ENCODE measurements around the gene CAMK4.

DNA sequence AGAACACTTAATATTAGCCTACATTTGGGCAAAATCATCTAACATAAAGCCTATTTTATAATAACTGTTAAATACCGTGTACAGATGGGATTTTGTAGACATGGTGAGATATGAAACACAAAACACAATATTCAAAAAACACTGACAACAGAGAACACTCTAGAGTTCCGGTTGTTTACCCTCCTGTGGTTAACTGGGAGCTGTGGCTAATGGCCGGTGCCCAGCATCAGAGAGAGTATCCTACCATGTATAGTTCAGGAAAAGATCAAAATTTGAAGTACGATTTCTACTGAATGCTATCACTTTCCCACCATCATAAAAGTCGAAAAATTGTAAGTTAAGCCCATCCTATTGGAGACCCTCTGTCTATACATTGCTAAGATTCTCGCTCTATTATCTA lies 2.4 kb downstream of the CAMK4 start:
- TF ChIP-seq CTCF (IDR thresholded peaks at IDR 0.05): no peak
- no peak for TF ChIP-seq POLR2A (IDR thresholded peaks at IDR 0.05)
- TF ChIP-seq EP300 (IDR thresholded peaks at IDR 0.05): no peak

All from tibial nerve (tissue), 4 donors.